K562 (cell line): ENCODE results near the gene MYH9. TPM values are rescaled to one million over a fixed set of nuclear protein-coding genes. Genes with fewer than 3 reads are reported as not detected.

Experiments
- ARID2 ChIP-seq: fragments of 450-650 bp; IDR thresholded peaks from 2 replicates; pipeline ENCODE4 v1.6.1; 2017; ENCODE audit warnings: antibody characterized with exemption, mild to moderate bottlenecking
- BDP1 ChIP-seq: IDR thresholded peaks from 3 replicates; pipeline ENCODE4 v1.6.1; 2011; ENCODE audit not compliant: insufficient read length, insufficient read depth
- CHD4 ChIP-seq: fragments of 200-600 bp; sonication (generic); IDR thresholded peaks from 3 replicates; pipeline ENCODE4 v1.6.1; 2012; ENCODE audit warnings: low read depth, mild to moderate bottlenecking, mixed read lengths, low read length, inconsistent platforms; ENCODE audit not compliant: insufficient read depth, insufficient replicate concordance, poor library complexity, severe bottlenecking
- CREM ChIP-seq: IDR thresholded peaks from 2 replicates; pipeline ENCODE4 v1.6.1; 2014; ENCODE audit warnings: antibody characterized with exemption, low read depth
- CSDE1 ChIP-seq, 2 experiments: fragments of 450-650 bp; IDR thresholded peaks; 2 replicates each; pipeline ENCODE4 v1.6.1; 2016; ENCODE audit warnings: mild to moderate bottlenecking in 1 of 2
- GTF2E2 ChIP-seq: fragments of 200-800 bp; sonication (Bioruptor generic); IDR thresholded peaks from 2 replicates; pipeline ENCODE4 v1.6.1; 2016; ENCODE audit warnings: missing genetic modification characterization, missing compliant biosample characterization
- MAFK ChIP-seq: IDR thresholded peaks from 2 replicates; pipeline ENCODE4 v1.6.1; 2011; ENCODE audit warnings: low read length, improper control_type of control experiment
- MEIS2 ChIP-seq: fragments of 450-650 bp; IDR thresholded peaks from 2 replicates; pipeline ENCODE4 v1.6.1; 2014; ENCODE audit warnings: mild to moderate bottlenecking; ENCODE audit not compliant: partially characterized antibody
- MYNN ChIP-seq, 2 experiments: sonication (generic); formaldehyde crosslinking in 1 of 2; IDR thresholded peaks; 2 replicates each; pipeline versions ENCODE4 v1.5.0 to v1.6.1; 2016 to 2020; ENCODE audit warnings: antibody characterized with exemption in 1 of 2, missing genetic modification reagents in 1 of 2
- SAP30 ChIP-seq: fragments of 200-600 bp; sonication (generic); IDR thresholded peaks from 2 replicates; pipeline ENCODE4 v1.6.1; 2012; ENCODE audit warnings: borderline replicate concordance, low read depth, mild to moderate bottlenecking, moderate library complexity, low read length, control low read depth, inconsistent platforms; ENCODE audit not compliant: insufficient read depth, poor library complexity, severe bottlenecking
- SMC3 ChIP-seq: conservative IDR thresholded peaks from 2 replicates; pipeline ENCODE4 v1.6.1; 2011; ENCODE audit warnings: low read depth, low read length, improper control_type of control experiment; ENCODE audit not compliant: insufficient read depth
- TAF1 ChIP-seq: IDR thresholded peaks from 2 replicates; pipeline ENCODE4 v1.6.1; 2011; ENCODE audit warnings: mild to moderate bottlenecking, low read length, moderate library complexity; ENCODE audit not compliant: insufficient read depth, control insufficient read depth, severe bottlenecking; ENCODE audit errors: extremely low read depth
- TARDBP ChIP-seq: fragments of 450-650 bp; IDR thresholded peaks from 2 replicates; pipeline ENCODE4 v1.6.1; 2016
- TSC22D4 ChIP-seq: fragments of 450-650 bp; IDR thresholded peaks from 2 replicates; pipeline ENCODE4 v1.6.1; 2016; ENCODE audit warnings: missing genetic modification characterization, missing biosample characterization, control low read depth
- ZNF175 ChIP-seq: fragments of 200-800 bp; sonication (Bioruptor generic); IDR thresholded peaks from 2 replicates; pipeline ENCODE4 v1.6.1; 2016; ENCODE audit warnings: low read depth, mild to moderate bottlenecking, missing genetic modification characterization, missing compliant biosample characterization
- polyA plus RNA-seq, 8 experiments: library from polyadenylated mRNA; depleted of rRNA in 4 of 8; stranded (reverse) in 5 of 8; unstranded in 3 of 8; fragments of >200 nt; fragmentation: Nextera tagmentation in 2 of 8; fragmentation: Illumina TruSeq in 1 of 8; extraction: Ambion mirVana in 2 of 8; extraction: Trizol in 1 of 8; gene quantifications; 2 replicates each; pipeline versions ENCODE4 v1.2.1 to v1.2.3, GENCODE V29; 2011 to 2014; ENCODE audit warnings: inconsistent platforms in 1 of 8, missing spikeins in 1 of 8
- total RNA-seq, 7 experiments: library from RNA; depleted of rRNA in 6 of 7; stranded (reverse); fragments of >200 nt in 6 of 7; fragmentation: Illumina TruSeq in 2 of 7; extraction: Trizol in 2 of 7; gene quantifications; 2 replicates each; pipeline versions ENCODE4 v1.2.1 to v1.2.3, GENCODE V29; 2011 to 2021; ENCODE audit warnings: low replicate concordance in 1 of 7
- TF ChIP-seq, protein P1 (sequence below): fragments of 200-800 bp; sonication (Bioruptor generic); IDR thresholded peaks from 2 replicates; pipeline ENCODE4 v1.6.1; 2017; ENCODE audit warnings: missing genetic modification characterization, missing compliant biosample characterization
- TF ChIP-seq, protein P2 (sequence below): sonication (generic); formaldehyde crosslinking; IDR thresholded peaks from 2 replicates; pipeline ENCODE4 v1.8.0; 2022; ENCODE audit warnings: mild to moderate bottlenecking, missing genetic modification reagents, borderline replicate concordance
- TF ChIP-seq, protein P3 (sequence below), 2 experiments: IDR thresholded peaks; 2 replicates each; pipeline ENCODE4 v1.6.1; 2011; ENCODE audit warnings: borderline replicate concordance in 1 of 2, control low read depth in 1 of 2, low read depth in 1 of 2, low read length in 1 of 2, mild to moderate bottlenecking in 1 of 2, mixed read lengths in 1 of 2, moderate library complexity in 1 of 2; ENCODE audit not compliant: insufficient read depth in 1 of 2, insufficient read length in 1 of 2, poor library complexity in 1 of 2, severe bottlenecking in 1 of 2; ENCODE audit errors: extremely low read depth in 1 of 2
- TF ChIP-seq, protein P4 (sequence below): fragments of 250-450 bp; sonication (Bioruptor Pico); IDR thresholded peaks from 2 replicates; pipeline ENCODE4 v1.8.0; 2021; ENCODE audit warnings: moderate library complexity, mild to moderate bottlenecking, inconsistent platforms
- TF ChIP-seq, protein P5 (sequence below): fragments of 450-650 bp; IDR thresholded peaks from 2 replicates; pipeline ENCODE4 v1.6.1; 2016; ENCODE audit warnings: antibody characterized with exemption

Gene MYH9
- total and polyA plus RNA-seq, 9 of the 15 experiments (the other 6 are each of a cell fraction or from before 2014, with no cell fraction given), result 0.71 to 111 (median 24.6) TPM

DNA sequence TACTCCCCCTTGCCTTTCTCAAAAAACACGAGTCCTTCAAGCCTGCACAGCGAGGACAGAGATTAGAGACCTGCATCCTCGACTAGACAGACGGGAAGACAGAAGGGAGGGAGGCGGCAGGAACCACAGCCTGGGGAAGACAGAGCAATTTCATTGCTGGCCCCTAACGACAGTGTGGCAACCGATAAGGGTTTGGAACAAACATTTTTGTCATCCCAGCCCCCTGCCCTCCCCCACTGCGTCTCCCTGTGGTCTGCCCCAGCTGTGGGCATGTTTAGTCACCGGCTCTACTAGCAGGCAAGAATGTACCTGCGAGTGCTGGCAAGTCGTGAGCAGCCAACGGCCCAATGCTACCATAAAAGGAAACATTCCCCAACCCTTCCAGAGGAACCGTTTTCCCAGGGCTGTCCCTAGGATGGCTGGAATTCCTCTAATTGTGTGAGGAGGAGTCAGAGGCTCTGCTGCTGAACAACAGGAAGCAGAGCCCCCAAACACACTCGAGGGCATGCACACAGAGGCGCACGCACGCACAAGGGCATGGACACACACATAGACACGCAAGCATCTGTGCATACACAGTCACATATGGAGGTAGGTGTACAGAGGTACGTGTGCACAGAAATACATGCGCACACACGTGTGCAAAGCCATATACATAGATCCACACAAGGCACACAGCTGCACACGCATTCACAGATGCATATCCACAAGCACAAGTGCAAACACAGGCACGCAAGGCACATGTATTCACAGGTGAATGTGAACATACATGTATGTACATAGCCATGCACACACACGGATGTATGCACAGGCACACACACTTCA is 58.3 kb downstream of the MYH9 start (continued):
- TF ChIP-seq CHD4 (no peak), GTF2E2 (tag) (peak; percentile 45; the same call in 1 of the 2 replicates), MAFK (no peak), CSDE1 (IDR thresholded peaks at IDR 0.05) (no peak), ZNF175 (CRISPR knock-in tag) (peak; percentile 76), BDP1 (no peak), TAF1 (peak; percentile 30), MEIS2 (peak; percentile 6), ARID2 (no peak), SMC3 (no peak), MYNN (IDR thresholded peaks at IDR 0.05) (peak; percentile 74), MYNN (CRISPR knock-in tag; IDR thresholded peaks at IDR 0.05) (no peak), CREM (peak; percentile 58; the same call in 1 of the 2 replicates), TSC22D4 (no peak), TARDBP (peak; percentile 20; the same call in 1 of the 2 replicates), SAP30 (no peak)
- TF ChIP-seq, protein P1, sequence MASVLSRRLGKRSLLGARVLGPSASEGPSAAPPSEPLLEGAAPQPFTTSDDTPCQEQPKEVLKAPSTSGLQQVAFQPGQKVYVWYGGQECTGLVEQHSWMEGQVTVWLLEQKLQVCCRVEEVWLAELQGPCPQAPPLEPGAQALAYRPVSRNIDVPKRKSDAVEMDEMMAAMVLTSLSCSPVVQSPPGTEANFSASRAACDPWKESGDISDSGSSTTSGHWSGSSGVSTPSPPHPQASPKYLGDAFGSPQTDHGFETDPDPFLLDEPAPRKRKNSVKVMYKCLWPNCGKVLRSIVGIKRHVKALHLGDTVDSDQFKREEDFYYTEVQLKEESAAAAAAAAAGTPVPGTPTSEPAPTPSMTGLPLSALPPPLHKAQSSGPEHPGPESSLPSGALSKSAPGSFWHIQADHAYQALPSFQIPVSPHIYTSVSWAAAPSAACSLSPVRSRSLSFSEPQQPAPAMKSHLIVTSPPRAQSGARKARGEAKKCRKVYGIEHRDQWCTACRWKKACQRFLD (CRISPR knock-in tag), result peak; percentile 84; the same call in 1 of the 2 replicates
- TF ChIP-seq, protein P2, sequence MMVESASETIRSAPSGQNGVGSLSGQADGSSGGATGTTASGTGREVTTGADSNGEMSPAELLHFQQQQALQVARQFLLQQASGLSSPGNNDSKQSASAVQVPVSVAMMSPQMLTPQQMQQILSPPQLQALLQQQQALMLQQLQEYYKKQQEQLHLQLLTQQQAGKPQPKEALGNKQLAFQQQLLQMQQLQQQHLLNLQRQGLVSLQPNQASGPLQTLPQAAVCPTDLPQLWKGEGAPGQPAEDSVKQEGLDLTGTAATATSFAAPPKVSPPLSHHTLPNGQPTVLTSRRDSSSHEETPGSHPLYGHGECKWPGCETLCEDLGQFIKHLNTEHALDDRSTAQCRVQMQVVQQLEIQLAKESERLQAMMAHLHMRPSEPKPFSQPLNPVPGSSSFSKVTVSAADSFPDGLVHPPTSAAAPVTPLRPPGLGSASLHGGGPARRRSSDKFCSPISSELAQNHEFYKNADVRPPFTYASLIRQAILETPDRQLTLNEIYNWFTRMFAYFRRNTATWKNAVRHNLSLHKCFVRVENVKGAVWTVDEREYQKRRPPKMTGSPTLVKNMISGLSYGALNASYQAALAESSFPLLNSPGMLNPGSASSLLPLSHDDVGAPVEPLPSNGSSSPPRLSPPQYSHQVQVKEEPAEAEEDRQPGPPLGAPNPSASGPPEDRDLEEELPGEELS, result peak; percentile 42; the same call in 1 of the 2 replicates
- TF ChIP-seq, protein P3, sequence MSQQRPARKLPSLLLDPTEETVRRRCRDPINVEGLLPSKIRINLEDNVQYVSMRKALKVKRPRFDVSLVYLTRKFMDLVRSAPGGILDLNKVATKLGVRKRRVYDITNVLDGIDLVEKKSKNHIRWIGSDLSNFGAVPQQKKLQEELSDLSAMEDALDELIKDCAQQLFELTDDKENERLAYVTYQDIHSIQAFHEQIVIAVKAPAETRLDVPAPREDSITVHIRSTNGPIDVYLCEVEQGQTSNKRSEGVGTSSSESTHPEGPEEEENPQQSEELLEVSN (IDR thresholded peaks at IDR 0.05; ENCODE audit: borderline replicate concordance in 1 of 2, extremely low read depth in 1 of 2, insufficient read depth in 1 of 2, insufficient read length in 1 of 2, low read depth in 1 of 2, low read length in 1 of 2, poor library complexity in 1 of 2, severe bottlenecking in 1 of 2), result peak in 1 of 2 experiments; percentile 55
- TF ChIP-seq, protein P4, sequence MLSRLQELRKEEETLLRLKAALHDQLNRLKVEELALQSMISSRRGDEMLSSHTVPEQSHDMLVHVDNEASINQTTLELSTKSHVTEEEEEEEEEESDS (CRISPR knock-in tag), result no peak
- TF ChIP-seq, protein P5, sequence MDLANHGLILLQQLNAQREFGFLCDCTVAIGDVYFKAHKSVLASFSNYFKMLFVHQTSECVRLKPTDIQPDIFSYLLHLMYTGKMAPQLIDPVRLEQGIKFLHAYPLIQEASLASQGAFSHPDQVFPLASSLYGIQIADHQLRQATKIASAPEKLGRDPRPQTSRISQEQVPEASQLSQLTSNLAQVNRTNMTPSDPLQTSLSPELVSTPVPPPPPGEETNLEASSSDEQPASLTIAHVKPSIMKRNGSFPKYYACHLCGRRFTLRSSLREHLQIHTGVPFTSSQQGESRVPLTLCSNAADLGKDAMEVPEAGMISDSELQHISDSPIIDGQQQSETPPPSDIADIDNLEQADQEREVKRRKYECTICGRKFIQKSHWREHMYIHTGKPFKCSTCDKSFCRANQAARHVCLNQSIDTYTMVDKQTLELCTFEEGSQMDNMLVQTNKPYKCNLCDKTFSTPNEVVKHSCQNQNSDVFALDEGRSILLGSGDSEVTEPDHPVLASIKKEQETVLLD, result no peak
